AG04450 (cell line): ENCODE measurements around the gene DHFR2. TPM values are rescaled to one million over a fixed set of nuclear protein-coding genes. Genes with fewer than 3 reads are reported as not detected.

Experiments used
- CTCF ChIA-PET: fragments of 300-600, 350-600 bp; formaldehyde crosslinking; extraction: SDS; loops from one replicate; lab custom pipeline; 2022; ENCODE audit warnings: antibody characterized with exemption, inconsistent platforms; lab: Charles Lee
- POLR2A ChIA-PET: fragments of 350-600 bp; formaldehyde crosslinking; extraction: SDS; loops from one replicate; lab custom pipeline; 2021; ENCODE audit warnings: antibody characterized with exemption, inconsistent platforms; lab: Yijun Ruan, JAX
- DNase-seq: peaks from one replicate; pipeline ENCODE4 v3.0.0-alpha.2; 2011; ENCODE audit warnings: low read depth, low spot score
- H3K27ac ChIP-seq: one replicate; pipeline ENCODE4 v1.5.1; 2012; ENCODE audit warnings: low read depth, low read length, control low read depth
- H3K27me3 ChIP-seq: one replicate; pipeline ENCODE4 v1.6.0; 2012; ENCODE audit warnings: low read length; ENCODE audit not compliant: control insufficient read depth, insufficient read depth
- H3K4me3 ChIP-seq: 2 replicates; pipeline ENCODE4 v1.5.1; 2011; ENCODE audit warnings: mild to moderate bottlenecking, low read depth, low read length, control low read depth
- H3K9me3 ChIP-seq: 2 replicates; pipeline ENCODE4 v1.5.1; 2012; ENCODE audit warnings: low read length; ENCODE audit not compliant: control insufficient read depth, insufficient read depth
- polyA plus RNA-seq: library from polyadenylated mRNA; depleted of rRNA; stranded (reverse); fragments of >200 nt; gene quantifications from 2 replicates; pipeline ENCODE4 v1.2.3, GENCODE V29; 2011
- TF ChIP-seq, protein P1 (sequence below): IDR thresholded peaks from 2 replicates; pipeline ENCODE4 v1.5.1; 2011; ENCODE audit warnings: low read depth, low read length, control low read depth, inconsistent platforms

DHFR2 gene
- polyA plus RNA-seq, 1 experiment: 4.0 TPM

- DNase-seq: peak; percentile 10
- Histone ChIP-seq H3K9me3 (no peaks in the 10 kb centered on the region), H3K4me3 (no peak overlapping the region), H3K27me3 (no peaks in the 10 kb centered on the region), H3K27ac (no peak overlapping the region)
- ChIA-PET CTCF (no interaction called here), POLR2A (no interaction called here)
- TF ChIP-seq, protein P1, sequence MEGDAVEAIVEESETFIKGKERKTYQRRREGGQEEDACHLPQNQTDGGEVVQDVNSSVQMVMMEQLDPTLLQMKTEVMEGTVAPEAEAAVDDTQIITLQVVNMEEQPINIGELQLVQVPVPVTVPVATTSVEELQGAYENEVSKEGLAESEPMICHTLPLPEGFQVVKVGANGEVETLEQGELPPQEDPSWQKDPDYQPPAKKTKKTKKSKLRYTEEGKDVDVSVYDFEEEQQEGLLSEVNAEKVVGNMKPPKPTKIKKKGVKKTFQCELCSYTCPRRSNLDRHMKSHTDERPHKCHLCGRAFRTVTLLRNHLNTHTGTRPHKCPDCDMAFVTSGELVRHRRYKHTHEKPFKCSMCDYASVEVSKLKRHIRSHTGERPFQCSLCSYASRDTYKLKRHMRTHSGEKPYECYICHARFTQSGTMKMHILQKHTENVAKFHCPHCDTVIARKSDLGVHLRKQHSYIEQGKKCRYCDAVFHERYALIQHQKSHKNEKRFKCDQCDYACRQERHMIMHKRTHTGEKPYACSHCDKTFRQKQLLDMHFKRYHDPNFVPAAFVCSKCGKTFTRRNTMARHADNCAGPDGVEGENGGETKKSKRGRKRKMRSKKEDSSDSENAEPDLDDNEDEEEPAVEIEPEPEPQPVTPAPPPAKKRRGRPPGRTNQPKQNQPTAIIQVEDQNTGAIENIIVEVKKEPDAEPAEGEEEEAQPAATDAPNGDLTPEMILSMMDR: no peak
Measured at GRCh38 chr3:94076055-94076454, 13.3 kb upstream of the DHFR2 start.

DNA sequence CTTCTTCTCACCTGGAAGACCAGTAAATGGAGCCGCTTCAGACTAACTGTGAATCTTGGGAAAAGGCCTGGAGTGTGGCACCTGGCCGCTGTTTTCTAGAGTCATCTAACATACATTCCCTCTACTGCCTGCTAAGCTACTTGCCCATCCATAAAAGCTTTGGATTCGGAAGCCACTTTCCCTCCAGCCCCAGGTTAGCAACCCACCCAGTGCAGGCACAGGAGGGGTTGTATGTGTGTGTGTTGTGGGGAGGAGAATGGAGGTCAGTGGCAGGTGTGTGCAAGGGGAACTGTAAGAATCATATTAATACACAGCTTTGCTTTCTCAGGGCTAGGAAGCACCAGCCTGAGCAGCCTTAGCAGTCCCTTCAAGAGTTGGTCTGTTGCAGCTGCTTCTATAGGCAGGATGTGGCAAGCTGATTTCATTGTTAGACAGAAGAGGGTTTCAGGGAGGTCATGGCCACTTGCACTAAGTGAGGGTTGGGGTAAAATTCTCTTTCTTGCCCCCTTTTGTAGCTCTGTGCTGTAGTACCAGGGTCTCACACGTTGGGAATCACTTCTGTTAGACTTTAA is 9.1 kb upstream of the DHFR2 start:
- no peak overlapping the region for H3K4me3 ChIP-seq
- no peaks in the 10 kb centered on the region for H3K9me3 ChIP-seq
- H3K27me3 ChIP-seq: no peaks in the 10 kb centered on the region
- no peak for DNase-seq
- ChIA-PET CTCF (interaction anchor here (0.8 to 5.0 kb wide), 2 partner anchors 33 to 67 kb away, joined by 5 to 145 read pairs; no protein-coding TSS in a partner anchor), POLR2A (no interaction called here)
- TF ChIP-seq, protein P1: no peak
- H3K27ac ChIP-seq: no peak overlapping the region

DNA sequence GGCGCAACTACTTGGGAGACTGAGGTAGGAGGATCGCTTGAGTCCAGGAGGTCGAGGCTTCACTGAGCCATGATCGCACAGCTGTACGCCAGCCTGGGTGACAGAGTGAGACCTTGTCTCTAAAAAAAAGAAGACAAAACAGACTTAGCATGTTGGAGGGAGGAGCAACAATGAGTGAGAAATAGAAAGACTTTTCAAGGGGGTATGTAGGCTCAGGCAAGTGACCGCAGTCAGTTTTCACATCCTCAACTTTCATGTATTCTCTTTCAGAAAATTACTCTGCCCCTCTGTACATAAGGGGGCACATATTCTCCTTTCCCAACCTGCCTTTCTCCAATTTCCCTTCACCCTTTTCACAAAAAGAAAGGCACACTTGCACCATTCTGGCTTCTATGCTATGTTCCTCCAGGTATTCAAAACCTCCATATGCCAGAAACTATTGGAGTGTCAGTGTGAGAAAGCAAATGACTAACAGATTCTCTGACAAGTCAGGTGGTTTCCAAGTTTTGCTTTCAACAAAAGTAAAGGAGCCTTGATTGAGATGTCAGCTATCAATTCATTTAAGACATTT is 7.7 kb upstream of the DHFR2 start:
- H3K9me3 ChIP-seq: no peaks in the 10 kb centered on the region
- no peaks in the 10 kb centered on the region for H3K27me3 ChIP-seq
- no peak overlapping the region for H3K4me3 ChIP-seq
- TF ChIP-seq, protein P1: no peak
- POLR2A ChIA-PET: no interaction called here
- CTCF ChIA-PET: interaction anchor here (0.6 to 5.0 kb wide), 22 partner anchors 11 to 607 kb away, joined by 3 to 145 read pairs (median 6); partner anchors contain the start of gene ARL13B
- no peak overlapping the region for H3K27ac ChIP-seq
- no peak for DNase-seq

- no peak for DNase-seq
Measured at GRCh38 chr3:94069194-94069813, 6.6 kb upstream of the DHFR2 start.

More at GRCh38 chr3:94069194-94069813, 6.6 kb upstream of the DHFR2 start:
- Histone ChIP-seq H3K27ac (no peak overlapping the region), H3K4me3 (no peak overlapping the region), H3K9me3 (no peaks in the 10 kb centered on the region), H3K27me3 (no peaks in the 10 kb centered on the region)
- TF ChIP-seq, protein P1: peak; percentile 54
- POLR2A ChIA-PET: no interaction called here
- CTCF ChIA-PET: interaction anchor here (0.5 to 5.0 kb wide), 45 partner anchors 8 to 228 kb away, joined by 3 to 145 read pairs (median 5); partner anchors contain the start of genes ARL13B and PROS1
